HepG2 (cell line): Measurements from ENCODE around the gene SBSN. TPM values are rescaled to one million over a fixed set of nuclear protein-coding genes. Genes with fewer than 3 reads are reported as not detected.

ENCODE experiments used
- ATAC-seq: fragments of 200-7000 bp; cut with Tn5 transposase; 3 replicates; pipeline ENCODE4 v1.9.1; 2020; ENCODE audit warnings: mild to moderate bottlenecking, moderate library complexity
- BruUV-seq: library from RNA; stranded (reverse); fragments of 400-500 nt; replicated peaks from 2 replicates; lab custom pipeline; 2021; lab: Mats Ljungman, UMichigan
- CTCF ChIA-PET: fragments of 300-600 bp; formaldehyde crosslinking; extraction: SDS; loops from one replicate; lab custom pipeline; 2021; ENCODE audit warnings: low total read pairs, inconsistent platforms, low intra/inter-chr PET ratio; lab: Yijun Ruan, JAX
- POLR2A ChIA-PET: fragments of 350-600 bp; sonication (Branson Sonifier 250); formaldehyde crosslinking; loops from one replicate; lab custom pipeline; 2020; ENCODE audit warnings: antibody characterized with exemption, inconsistent platforms; lab: Yijun Ruan, JAX
- DNase-seq: peaks from one replicate; pipeline ENCODE4 v3.0.0-alpha.2; 2015; ENCODE audit warnings: low spot score
- FAIRE-seq: peaks from 3 replicates; lab custom pipeline; 2011; peaks lifted over from hg19 to GRCh38; lab: Jason Lieb, UNC
- H2AFZ ChIP-seq: one replicate; pipeline ENCODE4 v1.6.1; 2011; ENCODE audit warnings: low read length, inconsistent platforms
- H3K27ac ChIP-seq: fragments of 300-600 bp; 3 replicates; pipeline ENCODE4 v1.8.0; 2011; ENCODE audit warnings: mixed run types, mild to moderate bottlenecking, mixed read lengths, low read length, inconsistent platforms; ENCODE audit not compliant: insufficient read depth; ENCODE audit errors: extremely low read length
- H3K27me3 ChIP-seq, 2 experiments: fragments of 200-600 bp in 1 of 2; 2 replicates in 1 of 2; 3 replicates in 1 of 2; pipeline versions ENCODE4 v1.6.0 to v1.8.0; 2011; ENCODE audit warnings: low read length in 2 of 2, mild to moderate bottlenecking in 2 of 2, moderate library complexity in 2 of 2, inconsistent platforms in 1 of 2; ENCODE audit not compliant: insufficient read depth in 2 of 2, control insufficient read depth in 1 of 2
- H3K36me3 ChIP-seq, 2 experiments: fragments of 200-600 bp in 1 of 2; replicated peaks in 1 of 2; 2 replicates in 1 of 2; 3 replicates in 1 of 2; pipeline versions ENCODE4 v1.5.1 to v1.8.0; 2011; ENCODE audit warnings: low read length in 2 of 2, inconsistent platforms in 1 of 2; ENCODE audit not compliant: insufficient read depth in 2 of 2, control insufficient read depth in 1 of 2
- H3K4me1 ChIP-seq: 2 replicates; pipeline ENCODE4 v1.5.1; 2012; ENCODE audit warnings: low read length, inconsistent platforms; ENCODE audit not compliant: insufficient read depth
- H3K4me2 ChIP-seq: 2 replicates; pipeline ENCODE4 v1.6.0; 2011; ENCODE audit warnings: low read depth, low read length, inconsistent platforms
- H3K4me3 ChIP-seq, 3 experiments: fragments of 200-600 bp in 1 of 3; sonication (generic), shearing (Covaris generic) in 1 of 3; replicated peaks in 1 of 3; 2 replicates each; pipeline ENCODE4 v1.5.1; 2011 to 2016; ENCODE audit warnings: low read length in 3 of 3, inconsistent platforms in 2 of 3, low read depth in 2 of 3, mild to moderate bottlenecking in 2 of 3, control low read depth in 1 of 3, mixed read lengths in 1 of 3; ENCODE audit not compliant: insufficient read depth in 1 of 3
- H3K79me2 ChIP-seq: one replicate; pipeline ENCODE4 v1.6.1; 2011; ENCODE audit warnings: low read length, inconsistent platforms; ENCODE audit not compliant: insufficient read depth
- H3K9ac ChIP-seq: 2 replicates; pipeline ENCODE4 v1.6.0; 2011; ENCODE audit warnings: mild to moderate bottlenecking, low read depth, low read length, inconsistent platforms; ENCODE audit not compliant: insufficient read depth
- H3K9me3 ChIP-seq: 2 replicates; pipeline ENCODE4 v1.5.1; 2012; ENCODE audit warnings: mild to moderate bottlenecking, low read length
- H4K20me1 ChIP-seq: 2 replicates; pipeline ENCODE4 v1.6.0; 2011; ENCODE audit warnings: inconsistent platforms, mild to moderate bottlenecking, low read length, moderate library complexity; ENCODE audit not compliant: insufficient read depth
- CEBPG ChIP-seq: IDR thresholded peaks from 2 replicates; pipeline ENCODE4 v1.6.1; 2016
- GFI1 ChIP-seq: sonication (generic); formaldehyde crosslinking; IDR thresholded peaks from 2 replicates; pipeline ENCODE4 v1.5.0; 2020; ENCODE audit warnings: missing genetic modification reagents, mild to moderate bottlenecking, borderline replicate concordance
- KMT2B ChIP-seq: IDR thresholded peaks from 2 replicates; pipeline ENCODE4 v1.6.1; 2016; ENCODE audit warnings: missing genetic modification reagents, missing compliant biosample characterization
- PHF21A ChIP-seq: sonication (generic); formaldehyde crosslinking; IDR thresholded peaks from 2 replicates; pipeline ENCODE4 v1.5.0; 2020; ENCODE audit warnings: mild to moderate bottlenecking, missing genetic modification reagents
- RARG ChIP-seq: sonication (generic); formaldehyde crosslinking; IDR thresholded peaks from 2 replicates; pipeline ENCODE4 v1.4.0; 2020; ENCODE audit warnings: low read depth, mild to moderate bottlenecking, missing genetic modification reagents
- RFX1 ChIP-seq: fragments of 450-650 bp; IDR thresholded peaks from 2 replicates; pipeline ENCODE4 v1.6.1; 2017
- SNRNP70 ChIP-seq: fragments of 200-400 bp; formaldehyde crosslinking; IDR thresholded peaks from 2 replicates; pipeline ENCODE4 v1.6.1; 2017; ENCODE audit warnings: mild to moderate bottlenecking, low read depth, low read length, moderate library complexity
- THAP11 ChIP-seq: IDR thresholded peaks from 2 replicates; pipeline ENCODE4 v1.6.1; 2016; ENCODE audit warnings: missing biosample characterization, missing genetic modification reagents
- ZC3H13 ChIP-seq: sonication (generic); formaldehyde crosslinking; IDR thresholded peaks from 2 replicates; pipeline ENCODE4 v1.8.1; 2023; ENCODE audit warnings: mild to moderate bottlenecking, missing genetic modification reagents, moderate library complexity
- ZNF331 ChIP-seq: sonication (generic); formaldehyde crosslinking; IDR thresholded peaks from 2 replicates; pipeline ENCODE4 v1.4.0; 2020; ENCODE audit warnings: missing genetic modification reagents
- ZNF430 ChIP-seq: sonication (generic); formaldehyde crosslinking; IDR thresholded peaks from 2 replicates; pipeline ENCODE4 v1.9.0; 2021; ENCODE audit warnings: mild to moderate bottlenecking, missing genetic modification reagents
- ZNF546 ChIP-seq: sonication (generic); formaldehyde crosslinking; conservative IDR thresholded peaks from 2 replicates; pipeline ENCODE4 v1.8.1; 2023; ENCODE audit warnings: mild to moderate bottlenecking, missing genetic modification reagents
- ZNF556 ChIP-seq: sonication (generic); formaldehyde crosslinking; IDR thresholded peaks from 2 replicates; pipeline ENCODE4 v1.4.0; 2020; ENCODE audit warnings: mild to moderate bottlenecking, missing genetic modification reagents, borderline replicate concordance
- ZNF616 ChIP-seq: sonication (generic); formaldehyde crosslinking; IDR thresholded peaks from 2 replicates; pipeline ENCODE4 v1.5.0; 2020; ENCODE audit warnings: low read depth, mild to moderate bottlenecking, missing genetic modification reagents
- ZSCAN31 ChIP-seq: sonication (generic); formaldehyde crosslinking; IDR thresholded peaks from 2 replicates; pipeline ENCODE4 v1.5.0; 2020; ENCODE audit warnings: low read depth, mild to moderate bottlenecking, missing genetic modification reagents
- WGBS: methylation state at CpG from one replicate; pipeline ENCODE4 v1.1.6; 2017; ENCODE audit warnings: low lambda C conversion rate; 5-methylcytosine and 5-hydroxymethylcytosine counted together
- in situ Hi-C: cut with HindIII; loops from 2 replicates; pipeline ENCODE4 v1.10.0; 2017; ENCODE audit warnings: low pct_unique_long_range_greater_than_20kb; ENCODE audit not compliant: extremely low pct_ligation_motif_present
- intact Hi-C: fragments of 100-400 bp; cut with micrococcal nuclease; formaldehyde crosslinking; loops from one replicate; pipeline ENCODE4 v1.10.0; 2022; ENCODE audit not compliant: unreplicated experiment
- polyA plus RNA-seq, 8 experiments: library from polyadenylated mRNA; depleted of rRNA in 3 of 8; stranded (reverse) in 7 of 8; unstranded in 1 of 8; fragments of >200 nt; fragmentation: Illumina TruSeq in 4 of 8; extraction: Trizol in 4 of 8; gene quantifications; 2 replicates each; pipeline versions ENCODE4 v1.2.1 to v1.2.3, GENCODE V29; 2011 to 2016; ENCODE audit warnings: low read depth in 4 of 8, missing spikeins in 1 of 8, mixed read lengths in 1 of 8; ENCODE audit not compliant: insufficient read depth in 1 of 8
- total RNA-seq, 5 experiments: library from RNA; depleted of rRNA; stranded (reverse); fragments of >200 nt; fragmentation: Illumina TruSeq; extraction: Trizol; gene quantifications; 2 replicates each; pipeline ENCODE4 v1.2.3, GENCODE V29; 2016; ENCODE audit warnings: low read depth in 1 of 5

Gene SBSN
- total and polyA plus RNA-seq, 2 of the 13 experiments (the other 11 are each of a cell fraction or from before 2014, with no cell fraction given) = not detected

GRCh38 chr19:35487656-35488182 is 40.4 kb downstream of the SBSN start:
- intact Hi-C loops (no loop called here), in situ Hi-C loops (no loop called here)
- POLR2A ChIA-PET = no interaction called here
- WGBS = 95% methylated on average over 10 of the region's 10 CpGs
- no TSS peak for BruUV-seq
- no peak for ATAC-seq
- Histone ChIP-seq H3K9me3 (no peaks in the 10 kb centered on the region), H3K27me3 (no peaks in the 10 kb centered on the region), H3K79me2 (no peaks in the 10 kb centered on the region), H4K20me1 (no peaks in the 10 kb centered on the region), H3K27ac (no peak overlapping the region), H3K9ac (no peak overlapping the region), H3K36me3 (no peaks in the 10 kb centered on the region), H3K4me2 (no peak overlapping the region), H3K4me3 (no peak overlapping the region), H3K4me1 (peaks cover 40% of the 10 kb centered on the region), H2AFZ (no peak overlapping the region)
- peak; percentile 17; the same call in 1 of the 2 replicates for TF ChIP-seq RFX1
- TF ChIP-seq ZNF331 (CRISPR knock-in tag) = no peak
- FAIRE-seq = no peak
- CTCF ChIA-PET = no interaction called here
- DNase-seq = no peak

- DNase-seq = peak; percentile 79
- Histone ChIP-seq H3K27me3 (no peaks in the 10 kb centered on the region), H3K4me2 (peak overlapping the region; percentile 55), H3K79me2 (no peaks in the 10 kb centered on the region), H4K20me1 (no peaks in the 10 kb centered on the region), H3K36me3 (no peaks in the 10 kb centered on the region), H3K4me3 (0 out of 6 replicates have a peak overlapping the region, but pooled peaks of 1 of the 3 experiments have one; percentile 21), H3K9ac (no peak overlapping the region; the same call in 1 of the 2 replicates), H2AFZ (no peak overlapping the region), H3K27ac (peak overlapping the region; percentile 59), H3K9me3 (no peaks in the 10 kb centered on the region), H3K4me1 (peaks cover 40% of the 10 kb centered on the region)
- in situ Hi-C loops = no loop called here
- WGBS = 0% methylated on average over 3 of the region's 3 CpGs
- peak; percentile 40 for FAIRE-seq
- POLR2A ChIA-PET = interaction anchor here (1.0 to 1.2 kb wide), 2 partner anchors 14 to 22 kb away, joined by 3 read pairs; no protein-coding TSS in a partner anchor
- intact Hi-C loops = no loop called here
- CTCF ChIA-PET = no interaction called here
- no TSS peak for BruUV-seq
- peak; percentile 63; the same call in 2 of the 3 replicates for ATAC-seq
- TF ChIP-seq GFI1 (CRISPR knock-in tag) (peak; percentile 74), ZNF556 (CRISPR knock-in tag) (no peak), ZNF546 (no peak), ZSCAN31 (CRISPR knock-in tag) (no peak), RARG (CRISPR knock-in tag) (no peak), THAP11 (CRISPR knock-in tag) (no peak), ZNF430 (CRISPR knock-in tag) (no peak), CEBPG (CRISPR knock-in tag) (peak; percentile 29; the same call in 1 of the 2 replicates), KMT2B (CRISPR knock-in tag) (no peak), SNRNP70 (no peak), ZC3H13 (CRISPR knock-in tag) (no peak), PHF21A (CRISPR knock-in tag) (peak; percentile 36; the same call in 1 of the 2 replicates), ZNF616 (CRISPR knock-in tag) (no peak)
Measured at GRCh38 chr19:35486268-35486708, 41.8 kb downstream of the SBSN start.
